ENCODE results near the gene WSCD2.

WSCD2 gene

DNA sequence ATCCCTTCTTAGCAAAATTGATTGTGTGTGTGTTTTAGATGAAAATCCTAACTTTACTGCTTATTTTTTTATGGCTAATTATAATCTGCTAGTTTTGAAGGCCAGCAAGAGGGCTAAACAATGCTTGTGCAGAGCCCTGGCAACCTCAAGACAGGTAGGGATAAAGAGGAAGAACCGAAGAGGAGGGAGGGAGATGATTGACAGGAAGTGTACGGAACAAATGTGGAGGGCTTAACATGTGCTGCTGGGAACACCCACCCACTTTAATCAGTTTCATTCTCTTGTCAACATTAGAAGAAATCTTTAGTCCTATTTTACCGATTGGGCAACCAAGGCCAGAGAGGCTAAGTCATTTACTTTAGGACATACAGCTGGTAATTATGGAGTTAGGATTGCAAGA lies 1.4 kb upstream of the WSCD2 start:
- FAIRE-seq (no peak), DNase-seq (ENCODE audit: insufficient read length, low spot score) (no peak)
- no peak for TF ChIP-seq POLR2A (IDR thresholded peaks at IDR 0.05; ENCODE audit: low read depth, low read length)

DNA sequence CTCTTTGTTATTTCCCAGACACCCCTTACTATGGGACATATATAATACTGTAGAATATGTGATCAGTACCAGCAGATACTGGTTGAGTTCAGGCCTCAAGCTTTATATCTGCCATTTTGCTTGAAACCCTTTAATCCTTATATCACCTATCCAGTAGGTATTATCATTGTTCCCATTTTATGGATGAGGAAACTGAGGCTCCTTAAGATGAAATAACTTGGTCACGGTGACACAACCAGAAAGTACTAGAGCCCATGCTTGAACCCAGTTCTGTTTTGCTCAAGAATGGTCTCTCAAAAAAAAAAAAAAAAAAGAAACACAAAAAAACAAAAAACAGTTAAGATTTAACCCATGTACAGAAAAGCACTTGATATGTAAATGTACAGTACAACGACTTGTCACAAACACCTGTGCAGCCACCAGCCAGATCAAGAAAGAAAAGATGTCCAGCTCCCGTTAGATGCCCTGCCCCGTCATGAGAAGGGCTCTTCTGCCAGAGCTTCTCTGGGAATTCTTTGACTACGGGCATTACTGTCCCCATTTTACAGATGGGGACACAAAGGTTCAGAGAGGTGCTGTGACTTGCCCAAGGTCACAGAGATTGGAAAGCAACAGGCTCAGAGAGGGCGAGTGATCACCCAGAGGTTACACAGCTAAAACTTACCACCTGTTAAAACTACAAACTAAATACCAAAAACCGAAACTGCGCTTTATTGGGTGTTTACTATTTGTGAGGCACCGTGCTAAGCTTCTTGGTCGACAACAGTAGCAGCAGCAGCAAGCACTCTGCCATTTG lies 669 bp upstream of the WSCD2 start:
- TF ChIP-seq POLR2A (IDR thresholded peaks at IDR 0.05; ENCODE audit: low read depth, low read length) = no peak
- DNase-seq (ENCODE audit: insufficient read length, low spot score) (no peak), FAIRE-seq (no peak)

DNA sequence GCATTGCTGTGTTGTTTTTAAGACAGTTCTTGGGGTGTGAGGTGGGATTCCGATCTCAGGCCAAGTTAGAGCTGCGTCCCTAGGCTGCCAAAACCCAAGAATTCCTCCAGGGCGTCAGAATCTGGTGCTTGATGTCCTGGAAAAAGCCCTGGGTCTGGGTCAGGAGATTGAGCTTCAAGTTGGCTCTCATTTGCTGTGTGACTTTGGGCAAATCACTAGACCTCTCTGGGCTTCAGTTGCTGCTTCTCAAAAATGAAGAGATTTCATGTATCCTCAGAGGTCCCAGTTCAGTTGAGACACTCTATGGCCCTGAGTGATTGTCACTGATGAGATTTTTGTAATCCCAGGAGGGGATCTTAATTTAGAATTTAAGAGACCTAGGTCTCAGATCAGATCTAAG lies 1.9 kb downstream of the WSCD2 start:
- TF ChIP-seq POLR2A (IDR thresholded peaks at IDR 0.05; ENCODE audit: low read depth, low read length) = no peak
- DNase-seq (ENCODE audit: insufficient read length, low spot score) (no peak), FAIRE-seq (no peak)

DNA sequence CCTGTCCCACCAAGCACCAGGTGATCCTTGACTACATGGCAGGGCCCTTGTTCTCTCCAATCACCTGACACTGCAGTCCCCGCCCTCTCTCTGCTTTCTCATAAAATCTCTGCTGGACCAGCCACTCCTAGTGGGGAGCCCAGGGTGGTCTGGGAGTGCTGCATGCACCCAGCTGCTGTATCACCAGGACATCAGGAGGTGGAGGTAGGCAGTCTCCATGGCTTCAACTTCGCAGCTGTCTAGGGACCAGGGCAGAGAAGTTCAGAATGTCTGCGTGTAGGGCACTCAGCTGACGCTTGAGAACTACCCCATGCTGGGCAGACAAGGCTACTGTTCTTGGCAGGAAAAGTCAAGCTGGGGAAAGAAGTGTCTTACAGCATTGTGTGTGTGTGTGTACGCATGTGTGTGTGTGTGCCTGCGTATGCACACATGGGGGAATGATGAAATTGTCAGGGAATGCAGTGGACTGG lies 2.6 kb downstream of the WSCD2 start:
- no peak for TF ChIP-seq POLR2A (IDR thresholded peaks at IDR 0.05; ENCODE audit: low read depth, low read length)
- FAIRE-seq (no peak), DNase-seq (ENCODE audit: insufficient read length, low spot score) (no peak)

DNA sequence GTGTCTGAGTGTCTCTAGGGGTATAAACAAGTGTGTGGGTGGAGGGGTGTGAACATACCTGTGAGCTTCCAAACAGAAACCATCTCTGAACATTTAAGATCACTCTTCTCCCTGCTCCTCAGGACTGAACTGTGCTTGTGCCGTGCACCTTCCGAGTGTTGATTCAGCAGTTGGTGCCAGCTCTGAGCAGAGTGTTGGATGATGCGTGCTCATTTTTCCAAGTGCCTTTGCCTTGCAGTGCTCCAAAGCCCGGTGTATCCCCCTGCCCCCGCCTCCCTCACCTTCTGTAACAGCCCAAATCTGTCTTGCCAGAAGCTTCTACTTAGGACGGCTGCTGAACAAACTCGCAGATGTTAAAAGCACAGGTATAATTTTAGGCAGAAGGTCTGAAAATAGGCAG lies 4.4 kb downstream of the WSCD2 start:
- no peak for TF ChIP-seq POLR2A (IDR thresholded peaks at IDR 0.05; ENCODE audit: low read depth, low read length)
- DNase-seq (ENCODE audit: insufficient read length, low spot score) (no peak), FAIRE-seq (no peak)

DNA sequence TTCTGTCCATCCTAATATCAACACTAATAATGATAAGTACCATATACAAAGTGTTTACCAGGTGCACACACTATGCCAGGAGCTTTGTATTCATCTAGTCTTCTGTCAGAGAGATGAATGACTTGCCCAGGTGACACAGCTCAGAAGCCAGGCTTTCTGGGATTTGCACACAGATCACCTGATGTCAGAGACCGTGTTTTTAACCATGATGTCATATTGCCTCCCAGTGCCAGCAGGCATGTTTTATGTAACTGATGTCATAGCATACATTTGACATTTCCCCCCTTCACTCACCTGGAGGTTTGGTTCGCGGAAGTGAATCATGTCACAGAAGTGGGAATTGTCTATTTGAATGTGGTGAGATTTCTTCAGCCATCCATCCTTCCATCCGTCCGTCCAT lies 5.7 kb downstream of the WSCD2 start:
- no peak for FAIRE-seq

DNA sequence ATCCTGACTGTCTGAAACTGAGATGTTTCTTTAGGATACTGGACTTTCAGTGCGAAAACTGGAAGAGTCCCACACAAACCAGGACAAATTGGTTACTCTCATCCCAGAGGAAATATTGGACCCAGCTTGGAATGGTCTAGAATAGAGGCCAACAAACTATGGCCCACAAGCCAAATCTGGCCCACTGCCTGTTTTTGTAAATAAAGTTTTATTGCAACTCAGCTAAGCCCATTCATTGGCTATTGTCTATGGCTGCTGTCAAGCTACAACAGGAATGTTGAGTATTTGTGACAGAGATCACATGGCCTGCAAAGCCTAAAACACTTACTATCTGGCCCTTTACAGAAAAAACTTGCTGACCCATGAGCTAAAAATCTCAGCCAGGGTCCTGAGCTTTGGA lies 6.5 kb downstream of the WSCD2 start:
- no peak for DNase-seq (ENCODE audit: insufficient read length, low spot score)
- no peak for TF ChIP-seq POLR2A (IDR thresholded peaks at IDR 0.05; ENCODE audit: low read depth, low read length)
- no peak for FAIRE-seq

More for the DNA sequence above, 5.7 kb downstream of the WSCD2 start:
- no peak for TF ChIP-seq POLR2A (IDR thresholded peaks at IDR 0.05; ENCODE audit: low read depth, low read length)
- DNase-seq (ENCODE audit: insufficient read length, low spot score) = no peak

DNA sequence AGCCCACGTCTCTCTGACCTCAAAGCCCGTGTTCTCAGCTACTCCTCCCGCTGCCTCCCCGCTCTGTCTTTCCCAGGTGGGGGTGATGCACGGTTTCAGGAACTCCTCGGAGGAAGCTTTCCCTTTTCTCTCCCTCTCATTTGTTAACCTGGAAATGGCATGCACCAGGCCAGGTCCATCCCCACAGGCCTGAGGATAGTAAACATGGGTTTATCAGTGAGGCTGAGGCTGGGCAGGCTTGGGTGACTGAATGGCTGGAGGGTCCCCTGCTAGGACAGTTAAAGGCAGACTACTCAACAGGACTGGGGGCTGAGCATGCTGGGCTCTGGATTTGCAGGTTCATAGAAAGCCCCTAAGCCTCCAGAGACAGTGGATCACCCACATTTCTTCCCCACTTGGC lies 7.6 kb downstream of the WSCD2 start:
- FAIRE-seq (no peak), DNase-seq (ENCODE audit: insufficient read length, low spot score) (no peak)
- TF ChIP-seq POLR2A (IDR thresholded peaks at IDR 0.05; ENCODE audit: low read depth, low read length) = no peak

DNA sequence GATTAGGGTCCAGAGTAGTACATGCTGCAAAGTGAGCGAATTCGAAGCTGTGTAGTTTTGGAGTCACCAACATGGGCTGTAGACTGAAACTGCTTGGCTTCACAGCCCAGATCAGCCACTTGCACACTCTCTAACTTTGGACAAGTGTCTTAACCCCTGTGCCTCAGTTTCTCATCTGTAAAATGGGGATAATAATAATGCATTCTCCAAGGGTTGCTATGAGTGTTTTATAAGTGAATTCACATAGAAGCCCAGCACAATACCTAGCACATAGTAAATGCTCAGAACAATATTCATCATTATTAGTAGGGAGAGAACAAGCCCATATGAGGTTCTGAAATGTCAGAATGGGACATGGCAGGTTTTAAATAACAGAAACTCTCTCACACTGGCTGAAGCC lies 10.4 kb downstream of the WSCD2 start:
- FAIRE-seq = no peak
- DNase-seq (ENCODE audit: insufficient read length, low spot score) = no peak
- TF ChIP-seq POLR2A (IDR thresholded peaks at IDR 0.05; ENCODE audit: low read depth, low read length) = no peak

DNA sequence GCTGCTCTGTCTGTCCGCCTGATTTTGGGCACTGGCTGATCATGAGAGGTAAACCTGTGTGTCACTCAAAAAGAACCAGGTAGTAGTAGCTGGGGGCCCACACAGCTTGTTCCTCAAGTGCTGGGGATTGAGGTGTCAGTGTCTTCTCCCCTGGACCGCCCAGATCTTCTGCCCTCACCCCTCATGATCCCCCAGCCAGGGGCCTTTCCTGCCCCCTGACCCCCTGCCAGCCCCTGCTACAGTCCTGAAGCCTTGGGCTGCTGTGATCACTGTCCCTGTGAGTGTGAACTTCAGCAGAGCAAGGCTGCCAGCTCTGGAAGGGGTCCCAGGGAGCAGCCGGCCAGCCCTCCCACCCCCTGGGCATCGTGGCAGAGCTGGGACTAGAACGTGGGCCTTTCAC lies 11.4 kb downstream of the WSCD2 start:
- FAIRE-seq (no peak), DNase-seq (ENCODE audit: insufficient read length, low spot score) (no peak)
- no peak for TF ChIP-seq POLR2A (IDR thresholded peaks at IDR 0.05; ENCODE audit: low read depth, low read length)

DNA sequence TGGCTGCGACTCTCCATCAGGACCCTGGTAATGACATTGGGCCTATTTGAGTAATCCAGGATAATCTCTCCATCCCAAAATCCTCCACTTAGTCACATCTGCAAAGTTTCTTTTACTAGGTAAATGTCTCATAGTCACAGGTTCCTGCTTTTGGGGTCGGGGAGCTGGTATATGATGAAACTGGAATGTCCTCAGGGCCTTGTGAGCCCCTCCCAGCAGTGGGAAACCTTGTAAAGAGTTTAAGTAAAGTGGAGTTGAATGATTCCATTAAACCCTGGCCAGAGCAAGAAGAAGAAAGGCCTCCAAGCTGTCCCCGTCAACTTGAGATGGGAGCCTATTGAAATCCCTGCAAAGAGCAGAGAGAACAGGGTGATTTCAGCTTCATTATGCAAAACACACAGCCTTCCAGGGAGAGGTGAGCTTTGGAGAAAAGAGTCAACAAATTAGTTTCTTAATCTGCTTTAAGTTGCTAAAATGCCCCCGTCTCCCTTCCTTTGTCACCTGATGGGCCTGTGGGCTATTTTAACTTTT lies 12.6 kb downstream of the WSCD2 start:
- FAIRE-seq (no peak), DNase-seq (ENCODE audit: insufficient read length, low spot score) (no peak)
- no peak for TF ChIP-seq POLR2A (IDR thresholded peaks at IDR 0.05; ENCODE audit: low read depth, low read length)

DNA sequence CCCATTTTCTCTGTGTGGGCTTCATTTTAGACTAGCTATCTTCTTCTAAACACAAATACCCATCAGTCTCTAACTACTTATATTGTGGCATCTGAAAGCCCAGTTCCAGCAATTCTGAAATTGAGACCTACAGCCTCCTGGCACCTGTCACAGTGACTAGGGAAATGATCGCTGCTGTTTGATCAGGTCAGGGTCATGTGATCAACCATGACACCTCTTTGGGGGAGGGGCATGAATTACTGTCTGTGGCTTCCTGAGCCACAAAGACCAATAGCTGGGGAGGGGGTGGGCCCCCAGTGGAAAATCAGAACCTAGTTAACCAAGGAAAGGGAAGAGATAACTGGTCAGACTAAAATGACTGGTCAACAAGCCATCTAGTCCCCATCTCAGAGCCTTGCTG lies 14.1 kb downstream of the WSCD2 start:
- DNase-seq (ENCODE audit: insufficient read length, low spot score) (no peak), FAIRE-seq (no peak)
- TF ChIP-seq POLR2A (IDR thresholded peaks at IDR 0.05; ENCODE audit: low read depth, low read length) = no peak

DNA sequence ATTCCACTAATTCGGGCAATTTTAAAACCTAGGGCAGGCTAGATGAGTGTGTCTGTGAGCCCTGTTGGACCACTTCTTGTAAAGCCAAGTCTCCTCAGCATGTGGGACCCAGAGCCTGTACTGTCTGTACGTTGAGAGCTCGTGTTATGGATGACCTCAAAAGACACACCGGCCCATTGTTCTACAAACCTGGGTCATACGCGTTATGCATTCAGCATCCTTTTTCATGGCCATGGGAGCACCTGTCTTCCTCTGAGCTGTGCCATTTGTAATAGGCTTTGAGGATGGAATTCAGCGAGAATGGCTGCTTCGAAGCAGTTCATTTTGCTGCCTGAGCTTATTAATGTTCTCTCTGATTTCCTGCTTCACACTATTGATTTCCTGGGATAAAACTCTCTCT lies 15.0 kb downstream of the WSCD2 start:
- no peak for FAIRE-seq
- TF ChIP-seq POLR2A (IDR thresholded peaks at IDR 0.05; ENCODE audit: low read depth, low read length) = no peak
- DNase-seq (ENCODE audit: insufficient read length, low spot score) = no peak

DNA sequence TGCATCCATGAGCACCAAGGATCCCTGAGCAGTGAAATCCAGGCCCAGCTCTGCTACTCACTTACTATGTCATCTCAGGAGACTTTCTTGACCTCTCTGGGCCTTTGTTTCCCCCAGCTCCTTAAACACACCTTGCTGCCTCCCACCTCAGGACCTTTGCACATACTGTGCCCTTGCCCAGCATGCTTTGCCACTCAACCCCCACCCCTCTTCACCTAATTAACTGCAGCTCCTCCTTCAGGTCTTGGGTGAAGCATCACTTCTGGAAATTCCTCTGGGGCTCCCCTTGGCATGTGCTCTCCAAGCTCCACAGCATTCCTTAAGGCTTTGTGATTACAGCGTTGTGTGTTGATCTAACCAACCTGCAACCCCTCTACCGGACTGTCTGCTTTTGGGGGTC lies 15.9 kb downstream of the WSCD2 start:
- no peak for DNase-seq (ENCODE audit: insufficient read length, low spot score)
- TF ChIP-seq POLR2A (IDR thresholded peaks at IDR 0.05; ENCODE audit: low read depth, low read length) = no peak
- no peak for FAIRE-seq
